GM10248 (cell line): ENCODE data around the gene KNL1.

Source experiments
- CTCF ChIA-PET: fragments of 300-600 bp; sonication (Branson Sonifier 250); formaldehyde crosslinking; extraction: SDS; loops from one replicate; lab custom pipeline; 2021; ENCODE audit warnings: antibody characterized with exemption; lab: Yijun Ruan, JAX
- POLR2A ChIA-PET: fragments of 350-650 bp; sonication (Branson Sonifier 250); formaldehyde crosslinking; extraction: SDS; loops from one replicate; lab custom pipeline; 2020; ENCODE audit warnings: antibody characterized with exemption; lab: Yijun Ruan, JAX
- DNase-seq: peaks from one replicate; pipeline ENCODE4 v3.0.0; 2012; ENCODE audit errors: extremely low spot score
- CTCF ChIP-seq: IDR thresholded peaks from 2 replicates; pipeline ENCODE4 v1.5.1; 2012; ENCODE audit warnings: mild to moderate bottlenecking, low read depth; ENCODE audit errors: extremely low read depth, missing control alignments, control extremely low read depth

Gene KNL1

GRCh38 chr15:40693904-40694687 is 100.0 kb downstream of the KNL1 start:
- TF ChIP-seq CTCF = no peak
- DNase-seq = no peak
- ChIA-PET POLR2A (interaction anchor here (0.9 kb wide), 1 partner anchor 104 kb away, joined by 4 read pairs; no protein-coding TSS in a partner anchor), CTCF (interaction anchor here (1.0 to 4.7 kb wide), 12 partner anchors 9 to 209 kb away, joined by 3 to 30 read pairs (median 5); partner anchors contain the start of gene VPS18)

- no peak for TF ChIP-seq CTCF
- peak; percentile 95 for DNase-seq
- ChIA-PET POLR2A (interaction anchor here (0.9 to 1.1 kb wide), 2 partner anchors 75 to 105 kb away, joined by 3 to 4 read pairs; partner anchors contain the start of gene C15orf62), CTCF (interaction anchor here (1.0 to 4.7 kb wide), 12 partner anchors 8 to 208 kb away, joined by 3 to 30 read pairs (median 5); partner anchors contain the start of gene VPS18)
Observed at GRCh38 chr15:40694688-40695468, 100.8 kb downstream of the KNL1 start, which contains the start of gene RAD51. Gene RAD51 (plus strand): TSS chr15:40695174. CDS start chr15:40698759, 3,585 bp downstream.

GRCh38 chr15:40695469-40695890 is 101.4 kb downstream of the KNL1 start:
- ChIA-PET POLR2A (interaction anchor here (1.1 kb wide), 1 partner anchor 74 kb away, joined by 3 read pairs; the partner anchor contains the start of gene C15orf62), CTCF (interaction anchor here (1.2 to 4.7 kb wide), 9 partner anchors 10 to 208 kb away, joined by 3 to 30 read pairs (median 6); partner anchors contain the start of gene VPS18)
- no peak for TF ChIP-seq CTCF
- peak; percentile 50 for DNase-seq

- POLR2A ChIA-PET = no interaction called here
- DNase-seq = no peak
- TF ChIP-seq CTCF = no peak
- CTCF ChIA-PET = interaction anchor here (1.4 to 1.8 kb wide), 2 partner anchors 41 to 86 kb away, joined by 4 read pairs; no protein-coding TSS in a partner anchor
Observed at GRCh38 chr15:40696228-40696627, 102.2 kb downstream of the KNL1 start.

- TF ChIP-seq CTCF = no peak
- DNase-seq = no peak
- CTCF ChIA-PET = interaction anchor here (1.1 to 1.2 kb wide), 2 partner anchors 19 to 194 kb away, joined by 3 read pairs; no protein-coding TSS in a partner anchor
- POLR2A ChIA-PET = interaction anchor here (0.5 kb wide), 1 partner anchor 182 kb away, joined by 3 read pairs; no protein-coding TSS in a partner anchor
Observed at GRCh38 chr15:40697916-40698315, 103.9 kb downstream of the KNL1 start.

- CTCF ChIA-PET = interaction anchor here (1.5 kb wide), 1 partner anchor 190 kb away, joined by 4 read pairs; no protein-coding TSS in a partner anchor
- TF ChIP-seq CTCF = peak; percentile 10
- POLR2A ChIA-PET = no interaction called here
- no peak for DNase-seq
Observed at GRCh38 chr15:40702077-40702476, 108.0 kb downstream of the KNL1 start.
